HPDE6-E6E7 (cell line): Measurements from ENCODE around the gene SLC38A8.

ENCODE experiments used
- DNase-seq: peaks from one replicate; pipeline ENCODE4 v3.0.0; 2011; ENCODE audit warnings: missing footprints; ENCODE audit errors: extremely low spot score

SLC38A8 gene

DNA sequence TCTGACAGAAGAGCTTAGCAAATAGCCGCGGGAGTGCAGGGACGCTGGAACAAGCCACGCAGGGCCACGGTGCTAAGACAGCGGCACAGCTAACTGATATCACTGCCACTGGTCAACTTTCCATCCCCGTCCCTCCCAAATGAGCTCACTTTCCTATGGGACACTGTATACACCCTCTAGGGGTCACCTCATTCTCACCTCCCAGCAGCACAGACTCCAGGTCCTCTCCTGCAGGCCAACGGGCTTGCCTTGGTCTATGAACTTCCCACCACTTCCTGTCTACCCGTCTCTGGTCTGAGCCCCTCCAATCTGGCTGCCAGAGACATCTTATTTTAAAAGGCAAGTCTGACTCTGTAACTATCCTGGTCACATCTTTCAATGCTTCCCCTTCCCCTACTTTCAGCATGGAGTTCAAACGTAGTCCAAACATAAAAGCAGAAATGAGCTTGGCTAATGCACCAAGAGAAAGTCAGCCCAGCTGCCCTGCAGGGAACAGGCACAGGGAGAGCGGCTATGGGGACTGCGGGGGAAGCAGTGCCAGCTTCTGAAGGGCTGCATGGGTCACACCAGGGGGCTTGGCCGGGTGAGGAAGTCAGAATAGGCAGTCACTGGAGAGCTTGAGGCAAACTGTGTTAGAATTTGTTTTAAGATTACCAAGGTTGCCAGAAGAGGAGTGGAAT lies 26.3 kb upstream of the SLC38A8 start:
- no peak for DNase-seq

DNA sequence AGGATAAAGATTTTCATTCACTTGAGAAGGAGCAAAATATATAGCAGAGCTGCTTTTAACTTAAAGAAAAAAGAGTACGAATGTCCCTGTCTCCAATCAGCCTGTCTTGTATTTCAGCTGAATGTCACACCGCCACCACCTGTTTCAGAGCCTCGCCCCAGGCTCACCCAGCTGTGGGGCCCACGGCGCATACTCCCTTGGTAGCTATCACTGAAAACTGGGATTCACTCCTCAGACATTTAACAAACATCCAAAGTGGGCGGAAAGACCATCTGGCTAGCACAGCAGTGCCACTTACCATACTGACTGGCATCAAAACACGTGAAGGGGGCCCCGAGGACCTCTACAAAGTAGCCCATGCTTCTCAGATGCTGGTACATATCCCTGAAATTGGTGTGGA lies 25.4 kb upstream of the SLC38A8 start:
- DNase-seq, result no peak

DNA sequence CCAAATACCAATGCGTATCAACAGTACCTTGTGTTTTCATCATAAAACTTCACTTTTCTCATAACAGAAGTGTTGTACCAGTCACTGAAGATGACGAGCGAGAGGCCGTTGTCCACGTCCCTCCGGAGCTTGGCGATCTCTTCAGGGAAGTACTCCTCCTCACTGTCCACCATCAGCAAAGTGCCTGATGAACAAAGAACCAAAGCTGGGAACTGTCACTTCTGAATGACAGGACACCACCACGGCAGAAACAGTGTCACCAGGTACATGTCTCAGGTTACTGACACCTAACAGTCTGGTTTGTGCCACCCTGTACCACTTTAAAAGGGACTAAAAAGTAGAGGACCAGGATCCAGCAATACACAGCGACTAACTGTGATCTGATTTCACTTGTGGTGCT lies 25.0 kb upstream of the SLC38A8 start:
- DNase-seq, result no peak

DNA sequence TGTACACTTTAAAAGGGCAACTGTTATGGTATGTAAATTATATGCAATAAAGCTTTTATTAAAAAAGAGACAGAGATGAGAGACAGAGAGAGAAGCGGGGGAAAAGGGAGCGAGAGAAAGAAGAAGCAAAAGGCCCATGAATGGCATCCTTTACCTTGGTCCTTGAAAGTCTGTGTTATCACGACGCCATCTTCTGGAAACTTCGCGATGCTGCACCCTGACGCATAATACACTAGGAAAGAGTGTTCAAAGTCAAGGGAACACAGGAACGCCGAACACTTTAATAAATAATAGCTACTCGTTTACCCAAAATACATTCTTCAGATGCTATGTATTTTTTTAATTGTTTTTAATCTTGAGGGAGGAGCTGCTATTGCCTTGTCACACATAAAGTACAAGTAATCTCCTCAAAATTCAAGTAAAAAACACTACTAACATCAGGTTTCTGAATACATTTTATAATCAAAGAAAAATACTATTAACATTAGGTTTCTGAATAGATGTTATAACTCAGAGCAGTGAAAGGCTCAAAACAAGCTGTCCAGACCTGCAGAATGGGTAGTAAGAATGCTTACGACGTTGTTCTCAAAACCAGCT lies 23.0 kb upstream of the SLC38A8 start:
- peak; percentile 29 for DNase-seq

DNA sequence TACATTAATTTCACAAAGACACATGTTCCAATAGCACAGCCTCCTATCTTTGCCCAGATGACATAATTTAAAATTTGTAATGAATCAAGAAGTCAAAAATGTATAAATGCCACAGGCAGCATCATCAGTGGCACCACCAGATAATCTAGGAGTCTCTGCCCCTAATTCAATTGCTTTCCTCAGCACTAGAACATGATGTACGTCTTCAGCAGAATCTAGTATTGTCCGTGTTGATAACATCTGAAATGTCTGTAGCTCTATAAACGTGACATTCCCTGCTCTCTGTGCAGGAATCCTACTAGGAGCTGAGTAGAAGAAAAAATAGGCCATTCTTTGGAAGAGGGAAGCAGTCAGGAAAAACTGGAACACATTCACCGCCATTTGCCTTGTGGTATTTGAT lies 21.4 kb upstream of the SLC38A8 start:
- DNase-seq, result no peak

DNA sequence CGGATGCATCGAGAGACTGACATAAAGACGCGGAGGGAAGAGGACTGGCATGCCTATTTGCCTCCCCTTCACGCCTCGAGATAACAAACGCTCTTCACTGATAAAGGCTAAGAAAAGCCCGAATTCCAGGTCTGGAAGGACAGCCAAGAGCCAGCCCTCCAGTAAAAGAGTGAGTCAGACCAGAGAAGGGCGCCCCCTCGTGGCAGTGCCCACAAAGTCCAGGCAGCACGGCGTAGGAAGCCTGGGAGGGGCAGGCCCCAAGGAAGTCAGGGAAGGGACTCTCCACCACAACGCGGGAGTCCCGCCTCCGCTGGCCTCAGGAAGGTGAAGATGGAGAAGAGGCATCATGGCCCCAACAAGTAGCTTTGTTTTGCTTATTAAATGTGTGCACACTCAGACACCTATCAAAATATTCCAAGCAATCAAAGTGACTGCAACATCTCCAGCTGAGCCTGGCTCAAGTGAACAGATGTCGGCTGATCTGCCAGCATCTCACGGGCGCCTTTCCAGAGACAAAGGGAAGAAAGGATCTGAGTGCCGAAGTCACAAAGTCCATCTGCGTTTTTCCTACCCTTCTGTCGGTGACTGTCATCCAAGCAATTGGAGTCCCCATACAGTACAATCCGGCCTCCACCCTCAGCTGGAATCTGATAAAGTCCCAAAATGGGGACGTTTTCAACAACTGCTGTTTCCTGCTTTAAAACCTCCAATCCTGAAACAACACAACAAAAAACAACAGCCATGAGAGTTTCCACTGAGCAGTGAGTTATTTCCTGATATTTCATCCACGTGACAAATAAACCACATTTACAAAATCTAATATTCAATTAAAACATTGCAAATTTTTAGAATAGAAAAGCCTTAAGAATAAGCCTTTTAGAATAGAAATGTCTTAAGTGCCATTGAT lies 20.4 kb upstream of the SLC38A8 start:
- DNase-seq, result peak; percentile 70

DNA sequence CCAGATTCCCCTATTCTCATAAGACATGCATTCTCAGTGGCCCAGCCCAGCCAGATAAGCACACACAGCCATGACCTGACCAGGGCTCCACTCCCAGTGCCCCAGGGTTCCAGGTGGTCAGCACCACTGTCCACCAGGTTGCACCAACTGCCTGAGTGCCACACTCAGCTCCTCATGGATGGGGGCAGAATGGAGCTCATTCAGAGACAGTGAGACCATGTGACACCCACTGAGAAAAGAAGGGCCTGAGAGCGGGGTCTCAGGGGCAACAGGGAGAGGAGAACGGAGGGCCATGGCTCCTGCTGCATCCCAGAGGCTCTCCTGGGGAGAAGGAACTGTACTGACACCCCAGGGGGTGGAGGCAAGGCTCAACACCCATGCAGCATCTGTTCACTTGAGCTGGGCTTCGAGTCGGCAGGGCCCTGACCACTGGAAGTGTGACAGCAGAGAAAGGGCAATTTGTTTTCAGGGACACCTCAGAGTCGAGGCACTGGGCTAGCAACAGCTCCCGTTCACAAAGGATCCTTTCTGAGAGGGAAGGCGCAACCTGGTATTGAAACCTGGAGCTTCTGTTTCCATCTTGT lies 18.7 kb upstream of the SLC38A8 start:
- no peak for DNase-seq

DNA sequence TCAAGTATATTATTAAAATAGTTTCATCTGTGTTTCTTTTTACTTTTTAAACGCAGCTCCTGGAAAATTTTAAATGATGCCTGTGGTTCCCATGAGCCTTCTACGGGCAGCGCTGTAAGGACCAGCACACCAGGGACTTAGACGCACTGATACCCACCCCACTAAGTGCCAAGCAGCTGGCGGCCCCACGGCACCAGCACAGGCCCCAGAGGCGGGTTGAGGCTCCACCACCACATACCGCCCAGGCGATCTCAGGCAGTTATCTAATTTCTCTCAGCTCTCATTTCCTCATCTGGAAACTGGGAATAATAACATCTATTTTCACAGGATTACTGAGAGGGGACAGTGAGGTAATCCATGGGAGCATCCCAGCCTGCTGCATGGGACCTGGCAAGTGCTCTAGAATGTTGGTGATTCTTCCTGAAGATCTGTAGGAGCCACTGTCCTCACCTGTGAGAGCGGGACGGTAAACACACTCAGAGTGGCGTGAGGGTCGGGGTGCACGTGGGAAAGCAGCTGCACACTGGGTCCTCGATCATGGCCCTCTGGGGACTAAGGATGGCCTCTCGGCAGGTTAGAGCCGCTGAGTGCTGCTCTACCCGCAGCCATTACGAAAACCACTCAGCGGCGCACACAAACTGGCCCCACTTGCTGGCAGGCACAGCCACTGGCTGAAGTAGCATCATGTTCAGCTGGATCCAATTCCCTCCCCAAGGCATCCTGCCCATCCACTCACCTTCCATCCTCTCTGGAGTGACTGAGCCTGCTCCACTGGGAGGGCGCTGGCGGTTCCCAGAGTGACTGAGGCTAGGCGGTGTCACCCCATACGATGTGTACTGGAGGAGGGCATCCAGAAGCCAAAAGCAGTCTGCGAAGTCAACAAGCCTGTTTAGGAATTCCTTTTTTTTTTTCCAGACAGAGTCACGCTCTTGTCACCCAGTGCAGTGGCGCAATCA lies 17.6 kb upstream of the SLC38A8 start:
- no peak for DNase-seq

DNA sequence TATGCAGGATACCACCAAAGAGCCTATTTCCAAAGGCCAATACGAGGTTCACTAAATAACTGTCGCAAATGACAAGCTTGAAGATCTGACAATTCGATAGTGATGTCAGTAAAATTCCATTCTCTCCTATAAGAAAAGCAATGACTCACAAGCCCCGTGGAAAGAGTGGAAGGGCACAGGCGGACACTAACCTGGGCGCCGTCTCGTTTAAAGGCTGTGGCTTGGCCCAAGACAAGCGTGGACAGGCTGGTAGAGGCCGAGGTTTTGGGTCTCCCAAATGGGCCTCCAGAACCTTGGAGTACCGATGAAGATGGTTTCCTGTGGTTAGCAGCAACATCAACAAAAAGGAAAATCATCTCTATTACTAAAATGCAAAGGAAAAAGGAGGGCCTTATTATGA lies 16.5 kb upstream of the SLC38A8 start:
- DNase-seq, result no peak

DNA sequence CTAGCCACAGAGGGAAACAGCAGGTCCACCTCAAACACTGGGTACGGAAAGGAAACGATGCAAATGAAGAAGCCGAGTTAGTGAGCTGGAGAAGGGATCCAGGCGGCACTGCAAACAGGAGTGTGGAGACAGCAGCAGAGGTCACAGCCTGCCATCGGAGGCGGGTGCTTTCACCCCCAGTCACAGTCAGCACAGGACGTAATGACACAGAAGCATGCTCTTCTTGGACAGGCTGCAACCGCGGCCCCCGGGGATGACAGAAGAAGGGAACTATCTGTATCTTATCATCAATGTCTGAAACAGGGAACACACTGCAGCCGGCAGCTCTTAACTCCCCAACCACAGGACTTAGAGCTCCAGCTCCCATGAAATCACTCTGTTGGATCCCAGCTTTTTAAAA lies 16.1 kb upstream of the SLC38A8 start:
- no peak for DNase-seq

DNA sequence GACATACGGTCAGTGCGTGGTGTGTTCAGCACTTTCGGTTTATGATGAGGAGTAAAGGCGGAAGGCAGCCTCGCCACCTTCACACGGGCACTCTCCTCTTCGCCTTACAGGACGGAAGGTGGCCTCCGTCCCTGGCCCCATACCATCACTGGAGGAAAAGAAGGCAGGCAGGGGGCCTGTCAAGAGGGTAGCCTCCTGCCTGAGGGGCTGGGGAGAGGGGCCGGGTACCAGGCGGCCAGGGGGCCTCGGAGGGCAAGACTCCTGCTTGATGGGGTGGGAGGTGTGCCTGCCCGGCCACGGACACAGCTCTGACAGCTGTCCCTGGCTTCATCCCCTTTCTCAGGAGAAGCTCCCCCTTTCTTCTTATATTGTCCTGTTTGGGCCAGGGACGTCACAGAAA lies 15.6 kb upstream of the SLC38A8 start:
- no peak for DNase-seq

DNA sequence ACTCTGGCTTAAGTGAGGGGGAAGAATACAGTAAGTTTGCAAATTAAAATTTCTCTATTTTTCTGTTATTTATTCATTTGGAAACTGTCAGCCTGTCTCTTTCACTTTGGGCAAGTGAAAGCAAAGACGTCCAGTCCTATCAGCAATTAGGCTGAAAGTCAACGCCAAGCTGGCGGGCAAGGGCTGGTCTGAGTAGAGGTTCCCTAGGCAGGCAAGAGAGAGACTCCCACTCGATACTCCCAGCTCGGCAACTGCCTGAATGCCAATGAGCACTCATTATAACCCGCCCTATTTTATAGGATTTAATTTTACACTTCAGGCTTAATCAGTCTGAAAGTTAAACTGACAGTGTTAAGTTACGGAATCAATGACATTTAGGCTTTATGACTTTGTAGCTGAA lies 14.3 kb upstream of the SLC38A8 start:
- DNase-seq, result no peak

DNA sequence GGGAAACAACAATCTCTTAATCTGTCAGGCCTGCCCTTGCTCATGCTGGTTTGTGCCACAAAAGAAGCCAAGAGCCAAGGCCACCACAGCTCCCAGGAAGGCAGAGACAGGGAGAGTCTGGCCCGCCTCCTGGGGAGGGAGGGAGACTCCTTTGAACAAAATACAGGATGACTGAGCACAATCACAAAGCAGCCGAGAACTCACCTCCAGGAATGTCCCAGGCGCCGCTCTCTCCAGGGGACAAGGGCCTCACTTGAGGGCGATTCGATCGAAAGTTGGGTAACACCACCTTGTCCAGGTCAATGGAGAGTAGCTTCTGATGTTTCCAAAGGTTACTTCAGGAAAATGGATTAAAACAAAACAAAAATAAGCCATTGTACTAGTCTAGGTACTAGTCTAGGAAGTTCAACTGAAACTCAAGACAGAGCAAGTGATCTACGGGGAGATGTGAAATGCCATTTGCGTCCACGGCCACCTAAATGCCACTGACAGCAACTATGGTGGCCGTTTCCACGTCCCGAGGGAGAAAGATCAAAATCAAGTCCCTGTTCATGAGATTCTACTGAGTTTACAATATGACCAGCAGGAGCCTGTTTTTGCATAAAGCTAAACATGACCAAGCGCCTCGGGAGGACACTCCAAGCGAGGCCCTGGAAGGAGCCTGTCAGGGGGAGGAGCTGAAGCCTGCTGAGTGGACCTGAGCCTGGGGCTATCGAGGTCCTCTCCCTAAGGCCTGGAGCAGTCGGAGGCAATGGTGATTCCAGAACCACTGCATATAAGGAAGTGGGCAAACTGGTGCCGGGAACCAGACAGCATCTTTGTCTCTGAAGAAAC lies 13.4 kb upstream of the SLC38A8 start:
- no peak for DNase-seq

DNA sequence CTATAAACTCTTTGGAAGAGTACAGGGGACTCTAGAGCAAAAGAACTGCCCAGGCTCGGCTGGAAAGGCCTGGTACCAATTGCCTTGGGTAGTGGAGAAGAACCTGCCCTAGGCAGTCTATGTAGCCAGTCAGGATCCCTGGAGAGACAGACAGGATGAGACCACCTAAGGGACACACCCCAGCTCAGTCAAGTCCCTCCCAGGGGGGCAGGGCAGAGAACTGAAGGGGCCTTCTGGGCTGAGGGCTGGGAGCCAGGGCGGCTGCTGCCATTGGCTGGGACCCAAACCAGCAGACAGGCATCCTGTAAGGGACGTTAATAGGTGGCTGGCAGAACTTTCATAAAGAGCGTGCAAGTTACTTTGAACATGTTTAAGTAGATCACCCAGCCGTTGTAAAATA lies 12.8 kb upstream of the SLC38A8 start:
- DNase-seq, result no peak

DNA sequence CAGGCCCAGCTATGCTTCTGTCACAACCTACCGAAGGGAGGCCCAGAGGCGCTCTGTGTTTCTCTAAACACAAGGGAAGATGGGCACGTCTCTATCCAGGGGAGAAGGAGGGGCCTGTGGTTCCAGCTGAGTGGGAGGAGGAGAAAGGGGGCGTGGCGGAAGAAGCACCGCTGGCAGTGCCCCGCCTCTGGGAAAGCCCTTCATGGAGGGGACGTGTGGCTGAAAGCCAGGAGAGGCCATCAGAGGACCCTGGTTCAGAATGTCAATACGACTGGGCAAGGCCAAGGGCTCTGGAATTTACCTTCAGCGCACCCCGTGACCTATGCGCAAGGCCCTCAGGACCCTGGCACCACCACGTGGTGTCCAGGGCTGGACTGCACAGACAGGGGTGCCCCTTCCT lies 12.3 kb upstream of the SLC38A8 start:
- DNase-seq, result no peak

DNA sequence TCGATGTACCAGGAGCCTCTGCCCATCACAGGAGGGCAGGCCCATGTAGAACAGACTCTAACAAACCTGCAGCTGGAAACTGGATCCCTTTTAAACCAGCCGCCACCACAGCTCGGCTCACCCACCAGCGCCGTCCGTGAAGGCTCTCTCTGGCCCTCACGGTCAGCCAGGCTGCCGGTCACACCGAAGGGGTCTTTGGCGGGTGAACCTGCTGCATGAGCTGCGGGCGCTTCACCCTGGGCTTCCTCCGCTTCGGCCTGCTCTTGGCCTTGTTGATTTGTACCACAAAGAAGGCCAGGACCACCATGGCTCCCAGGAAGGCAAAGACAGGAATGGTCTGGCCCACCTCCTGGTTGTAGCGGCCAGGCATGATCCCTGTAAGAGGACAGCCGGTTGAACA lies 11.7 kb upstream of the SLC38A8 start:
- DNase-seq, result no peak

DNA sequence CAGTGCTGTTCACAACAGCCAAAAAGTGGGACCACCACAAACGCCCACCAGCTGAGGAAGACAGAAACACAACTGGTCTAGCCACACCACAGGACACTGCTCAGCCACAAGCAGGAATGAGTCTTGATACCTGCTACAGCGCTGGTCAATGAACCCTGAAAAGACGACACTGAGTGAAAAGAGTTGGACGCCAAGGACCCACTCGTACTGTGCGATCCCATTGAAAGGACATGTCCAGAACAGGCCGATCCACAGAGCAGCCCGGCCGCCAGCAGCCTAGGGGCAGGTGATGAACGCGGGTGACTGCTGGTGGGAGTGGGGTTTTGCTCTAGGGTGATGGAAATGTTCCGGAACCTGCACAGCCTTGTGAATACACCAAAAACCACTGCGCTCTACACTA lies 10.6 kb upstream of the SLC38A8 start:
- DNase-seq, result no peak

DNA sequence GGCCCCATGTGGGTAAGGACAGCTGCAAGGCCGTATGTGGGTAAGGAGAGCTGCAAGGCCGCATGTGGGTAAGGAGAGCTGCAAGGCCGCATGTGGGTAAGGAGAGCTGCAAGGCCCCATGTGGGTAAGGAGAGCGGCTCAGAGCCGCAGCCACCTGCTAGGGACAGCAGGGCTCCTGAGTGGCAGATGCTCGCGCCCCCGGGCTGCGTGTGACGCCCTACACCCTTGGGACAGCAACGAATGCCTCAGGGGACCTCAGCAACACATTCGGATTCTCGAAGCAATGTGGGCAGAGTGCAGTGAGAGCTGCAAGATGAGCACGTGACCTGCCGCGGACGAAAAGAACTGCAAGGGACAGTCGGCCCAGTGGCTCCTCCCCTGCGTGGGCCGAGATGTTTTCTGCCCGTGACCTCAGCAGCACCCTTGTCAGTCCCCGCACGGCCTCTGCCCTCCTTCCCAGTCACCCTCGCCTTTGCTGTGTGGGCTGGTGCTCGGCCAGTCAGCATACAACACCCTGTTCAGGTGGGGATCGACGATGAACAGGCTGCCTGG lies 9.6 kb upstream of the SLC38A8 start:
- no peak for DNase-seq

DNA sequence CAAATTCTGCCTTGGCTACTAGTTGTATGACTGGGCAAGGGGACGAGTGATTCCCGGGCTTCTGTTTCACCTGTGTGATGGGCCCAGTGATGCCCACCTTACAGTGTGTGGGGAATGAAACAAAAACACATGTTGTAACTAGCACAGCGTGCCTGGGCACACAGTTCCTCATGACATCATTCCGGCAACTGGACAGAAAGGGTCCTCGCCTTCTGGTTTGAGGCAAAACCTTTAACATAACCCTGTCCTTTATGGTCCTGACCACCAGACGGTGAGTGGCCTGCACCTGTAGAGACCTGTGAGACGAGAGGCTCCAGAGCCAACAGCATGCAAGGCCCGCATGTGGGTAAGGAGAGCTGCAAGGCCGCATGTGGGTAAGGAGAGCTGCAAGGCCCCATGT lies 7.7 kb upstream of the SLC38A8 start:
- no peak for DNase-seq

DNA sequence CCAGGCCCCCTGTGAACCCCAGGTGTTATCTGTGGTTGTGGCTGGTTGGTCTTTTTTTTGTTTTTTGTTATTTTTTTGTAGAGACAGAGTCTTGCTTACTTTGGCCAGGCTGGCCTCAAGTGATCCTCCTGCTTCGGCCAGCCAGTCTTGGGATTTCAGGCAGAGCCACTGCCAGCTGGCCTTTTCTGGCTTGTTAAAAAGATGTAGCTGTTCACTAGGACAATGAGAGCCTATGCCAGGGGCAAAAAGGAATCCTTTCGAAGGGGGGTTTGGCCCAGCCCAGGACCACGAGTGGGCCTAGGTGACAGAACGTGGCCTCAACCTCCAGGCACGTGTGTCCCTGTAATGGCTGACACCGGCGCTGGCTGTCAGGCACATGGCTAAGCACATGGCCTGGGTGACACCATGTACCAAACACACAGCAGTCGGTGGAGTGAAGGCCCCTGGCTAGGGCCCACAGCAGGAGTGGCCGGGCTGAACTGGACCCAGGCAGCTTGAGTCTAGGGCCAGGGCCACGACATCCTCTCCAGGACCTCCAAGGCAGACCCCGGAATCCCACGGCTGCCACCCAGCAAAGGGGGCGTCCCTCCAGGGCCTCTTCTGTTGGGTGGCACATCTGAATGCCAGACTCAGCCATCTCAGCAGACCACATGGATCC lies 6.9 kb upstream of the SLC38A8 start:
- DNase-seq, result no peak
